GM19035 (cell line): ENCODE results near the gene ADORA2A.

Source experiments
- ATAC-seq: cut with Tn5 transposase; IDR thresholded peaks from one replicate; pipeline ENCODE4 v1.9.1; 2021; ENCODE audit not compliant: unreplicated experiment

The ADORA2A gene

DNA sequence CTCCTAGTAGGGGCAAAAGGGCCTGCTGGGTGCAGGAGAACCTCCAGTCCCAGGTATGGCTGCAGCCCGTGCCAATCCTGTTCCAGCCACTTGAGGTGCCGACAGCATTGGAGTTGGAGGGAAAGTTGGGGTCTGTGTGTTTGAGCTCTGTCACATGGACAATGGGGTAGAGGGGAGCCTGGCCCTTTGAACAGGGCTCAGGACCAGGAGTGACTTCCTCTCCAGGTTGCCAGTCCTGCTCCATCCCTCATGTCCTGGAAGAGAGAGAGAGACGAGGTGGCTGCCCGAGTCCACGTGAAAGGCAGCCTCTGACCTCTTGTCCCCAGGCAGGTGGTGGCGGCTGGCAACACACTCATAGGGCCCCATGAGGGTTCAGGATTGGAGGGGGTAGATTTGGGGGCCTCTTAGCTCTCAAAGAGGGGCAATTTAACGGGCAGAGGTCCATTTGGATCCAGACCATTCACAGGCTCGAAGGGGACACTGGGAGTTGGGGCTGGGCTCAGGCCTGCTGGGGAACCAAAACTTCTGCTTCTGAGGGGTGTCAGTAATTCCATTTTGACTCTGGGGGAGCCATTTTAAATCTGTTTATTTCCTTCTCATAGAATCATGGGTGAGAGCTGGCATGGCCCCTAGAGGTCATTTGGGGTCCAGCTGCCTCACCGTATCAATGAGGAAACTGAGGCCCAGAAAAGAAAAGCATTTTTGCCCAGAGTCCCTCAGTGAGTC lies 4.1 kb downstream of the ADORA2A start:
- no peak for ATAC-seq

- ATAC-seq: no peak
These were observed 4.9 kb downstream of the ADORA2A start for GRCh38 chr22:24432059-24432853.

- ATAC-seq: no peak
These were observed 5.8 kb downstream of the ADORA2A start for GRCh38 chr22:24433001-24433827.

DNA sequence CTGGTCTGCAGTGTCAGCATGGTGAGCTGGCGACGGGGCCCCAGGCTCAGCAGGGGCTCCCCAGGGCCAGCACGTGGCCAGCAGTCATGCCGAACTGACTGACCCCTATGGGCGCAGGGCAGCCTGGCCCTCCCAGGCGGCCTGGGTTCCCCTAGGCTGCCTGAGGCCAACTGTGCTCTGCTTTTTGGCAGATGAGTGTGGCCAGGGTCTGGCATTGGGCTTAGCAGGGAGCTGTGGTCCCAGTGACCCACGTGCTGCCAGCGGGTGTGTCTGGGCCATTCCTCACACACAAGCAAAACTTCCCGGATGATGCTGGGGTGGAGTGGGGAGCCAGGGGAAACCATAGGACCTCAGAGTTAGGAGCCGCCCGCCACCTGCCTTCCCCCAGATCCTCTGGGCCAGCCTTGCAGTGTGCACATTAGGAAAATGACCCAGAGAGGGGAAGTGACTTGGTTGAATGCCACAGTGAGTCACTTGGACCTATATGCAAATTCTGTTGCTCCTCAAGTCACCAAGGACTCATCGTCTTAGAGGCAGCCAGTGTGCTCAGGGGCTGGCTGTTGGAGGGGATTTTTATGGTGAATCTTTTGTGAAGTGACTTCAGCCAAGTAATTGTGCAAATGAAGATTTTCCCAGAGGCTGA lies 6.5 kb downstream of the ADORA2A start:
- ATAC-seq: peak; percentile 72

GRCh38 chr22:24434471-24435322 lies 7.3 kb downstream of the ADORA2A start:
- ATAC-seq: peak; percentile 46

DNA sequence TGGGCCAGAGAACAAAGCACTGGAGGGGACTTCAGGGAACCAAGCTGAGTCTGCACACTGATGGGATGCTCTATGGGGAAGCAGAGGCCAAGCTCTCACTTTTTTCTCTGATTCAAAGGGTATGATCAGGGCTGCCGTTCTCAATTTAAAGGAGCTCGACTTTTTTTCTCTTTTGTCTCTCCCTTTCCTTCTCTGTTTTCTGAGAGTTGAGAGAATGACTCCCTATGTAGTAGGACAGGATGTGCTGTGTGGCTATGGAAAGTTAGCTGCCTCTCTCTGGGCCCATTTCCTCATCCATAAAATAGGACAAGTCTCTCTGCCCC lies 7.9 kb downstream of the ADORA2A start:
- ATAC-seq: no peak

- ATAC-seq: no peak
These were observed 8.5 kb downstream of the ADORA2A start for GRCh38 chr22:24435861-24436371.

GRCh38 chr22:24436553-24436952 lies 9.2 kb downstream of the ADORA2A start:
- no peak for ATAC-seq

DNA sequence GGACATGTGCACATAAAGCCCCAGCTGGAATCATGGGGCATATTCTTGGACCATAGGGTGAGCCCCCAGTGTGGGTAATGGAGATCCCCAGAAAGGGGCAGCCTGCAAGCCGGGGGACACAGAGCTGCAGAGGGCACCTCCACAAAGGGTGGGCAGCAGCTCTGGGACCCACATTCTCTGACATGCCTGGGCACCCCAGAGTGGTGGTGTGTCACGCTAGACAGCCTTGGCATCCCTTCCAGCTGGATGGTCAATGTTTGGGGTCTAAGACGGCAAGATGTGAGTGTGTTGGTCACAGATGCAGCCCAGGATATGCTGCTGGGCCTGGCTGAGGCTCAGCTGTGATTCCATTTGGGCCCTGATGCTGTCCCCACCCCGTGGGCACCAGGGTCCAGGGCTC lies 9.7 kb downstream of the ADORA2A start:
- ATAC-seq: no peak

- ATAC-seq: no peak
These were observed 10.4 kb downstream of the ADORA2A start for GRCh38 chr22:24437741-24438328.

DNA sequence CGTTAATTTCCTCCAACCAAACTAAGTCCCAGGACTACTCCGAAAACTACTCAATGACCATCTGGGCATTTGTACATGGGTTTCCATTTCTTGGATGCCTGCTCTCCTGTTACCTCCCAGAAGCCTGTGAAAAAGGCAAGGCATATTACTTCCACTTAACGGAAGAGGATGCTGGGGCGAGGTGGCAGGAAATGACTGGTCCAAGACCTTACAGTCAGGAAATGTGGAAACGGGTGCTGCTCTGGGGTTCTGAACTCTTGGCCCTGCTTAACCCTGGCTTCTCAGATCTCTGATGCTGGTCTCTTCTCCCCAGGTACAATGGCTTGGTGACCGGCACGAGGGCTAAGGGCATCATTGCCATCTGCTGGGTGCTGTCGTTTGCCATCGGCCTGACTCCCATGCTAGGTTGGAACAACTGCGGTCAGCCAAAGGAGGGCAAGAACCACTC lies 12.9 kb downstream of the ADORA2A start:
- no peak for ATAC-seq

GRCh38 chr22:24440718-24441405 lies 13.5 kb downstream of the ADORA2A start:
- no peak for ATAC-seq

GRCh38 chr22:24441406-24442351 lies 14.3 kb downstream of the ADORA2A start:
- ATAC-seq: no peak

DNA sequence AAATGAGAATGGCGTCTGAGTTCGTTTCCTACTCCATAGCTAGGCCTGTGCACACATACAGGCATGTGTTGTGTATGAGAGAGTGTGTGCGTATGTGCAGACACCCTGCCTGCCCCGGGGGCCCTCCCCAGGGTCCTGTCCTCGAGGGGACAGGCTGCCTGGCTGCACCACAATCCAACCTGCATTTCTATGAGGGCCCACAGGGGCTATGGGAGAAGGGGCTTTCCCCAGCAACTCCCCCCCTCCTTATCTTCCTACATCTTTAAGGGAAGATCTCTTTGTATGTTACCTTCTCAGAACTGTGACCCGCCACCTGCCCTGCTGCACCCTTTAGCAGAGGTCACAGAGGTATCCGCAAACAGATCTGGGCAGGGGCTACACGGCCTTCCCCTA lies 14.9 kb downstream of the ADORA2A start:
- no peak for ATAC-seq

- no peak for ATAC-seq
These were observed 16.3 kb downstream of the ADORA2A start for GRCh38 chr22:24443668-24444067.

DNA sequence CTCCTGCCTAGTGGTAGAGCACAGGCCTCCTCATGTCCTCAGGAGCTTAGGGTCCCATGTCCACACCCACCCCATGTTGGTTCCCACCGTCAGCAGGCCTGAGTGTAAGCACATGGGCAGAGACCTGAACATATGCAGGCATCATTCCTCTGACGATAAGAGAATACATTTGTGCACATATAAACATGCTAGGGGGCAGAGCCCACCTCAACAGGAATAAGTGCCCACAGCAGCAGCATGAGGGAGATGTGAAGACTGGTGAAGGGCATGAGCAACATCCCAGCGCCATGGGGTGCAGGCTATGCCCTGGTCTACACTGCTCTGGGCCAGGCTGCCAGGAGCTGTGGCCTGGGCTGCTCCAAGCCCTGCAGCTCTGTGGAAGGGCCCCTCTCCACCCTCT lies 16.9 kb downstream of the ADORA2A start:
- ATAC-seq: no peak

- no peak for ATAC-seq
These were observed 17.5 kb downstream of the ADORA2A start for GRCh38 chr22:24444729-24445466.
